DND-41 (cell line): ENCODE results near the gene SLC35F4.

Source experiments
- CTCF ChIP-seq: IDR thresholded peaks from 2 replicates; pipeline ENCODE4 v1.5.1; 2012; ENCODE audit warnings: borderline replicate concordance, low read length, moderate library complexity, mild to moderate bottlenecking; ENCODE audit not compliant: poor library complexity, severe bottlenecking; ENCODE audit errors: extremely low read depth
- EZH2 ChIP-seq: IDR thresholded peaks from 3 replicates; pipeline ENCODE4 v1.6.1; 2012; ENCODE audit warnings: borderline replicate concordance, low read depth, mild to moderate bottlenecking, moderate library complexity, low read length, inconsistent platforms; ENCODE audit not compliant: severe bottlenecking

DNA sequence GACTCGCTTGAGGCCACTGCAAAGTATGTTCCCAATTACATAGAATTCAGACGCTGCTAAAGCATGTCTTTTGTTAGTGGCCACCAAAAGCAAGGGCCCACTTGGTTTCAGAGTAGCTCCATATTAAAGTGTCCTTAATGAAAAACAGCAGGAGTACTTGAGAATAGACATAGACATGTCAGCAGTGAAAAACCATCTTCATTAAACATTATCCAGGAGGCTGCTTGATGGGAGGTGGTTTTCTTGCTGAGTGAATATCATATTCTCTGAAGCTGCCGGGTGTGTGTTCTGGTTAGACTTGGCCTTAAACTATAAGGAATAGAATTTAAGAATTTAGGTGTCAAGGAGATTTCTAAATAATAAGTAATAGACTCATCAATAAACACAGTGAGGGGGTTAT lies 292.7 kb downstream of the SLC35F4 start:
- TF ChIP-seq CTCF = no peak
- no peak for TF ChIP-seq EZH2
